PC-9 (cell line): ENCODE measurements around the gene RBM12. TPM values are rescaled to one million over a fixed set of nuclear protein-coding genes. Genes with fewer than 3 reads are reported as not detected.

Experiments used
- BruUV-seq: library from RNA; stranded (reverse); fragments of 400-500 nt; replicated peaks from 2 replicates; lab custom pipeline; 2021; lab: Mats Ljungman, UMichigan
- CTCF ChIA-PET: fragments of 300-600 bp; sonication (Branson Sonifier 250); formaldehyde crosslinking; loops from one replicate; lab custom pipeline; 2022; ENCODE audit warnings: antibody characterized with exemption; lab: Charles Lee
- POLR2A ChIA-PET: fragments of 300-600 bp; sonication (Branson Sonifier 250); formaldehyde crosslinking; loops from one replicate; lab custom pipeline; 2022; ENCODE audit warnings: antibody characterized with exemption; ENCODE audit not compliant: unreplicated experiment; lab: Charles Lee
- DNase-seq, 2 experiments: peaks; one replicate each; pipeline versions ENCODE4 v3.0.0 to v3.0.0-alpha.2; 2015 to 2022; ENCODE audit warnings: mixed read lengths in 1 of 2
- H2AFZ ChIP-seq: fragments of 200-600 bp; sonication (generic); 2 replicates; pipeline ENCODE4 v1.8.1; 2017; ENCODE audit warnings: antibody characterized with exemption
- H3F3A ChIP-seq: fragments of 200-600 bp; sonication (generic); 2 replicates; pipeline ENCODE4 v1.8.1; 2017; ENCODE audit warnings: antibody characterized with exemption, mild to moderate bottlenecking, low read depth; ENCODE audit not compliant: insufficient read depth
- H3K27ac ChIP-seq: fragments of 200-600 bp; sonication (generic); 2 replicates; pipeline ENCODE4 v1.6.1; 2016; ENCODE audit warnings: mixed run types
- H3K27me3 ChIP-seq: fragments of 200-600 bp; sonication (generic); 2 replicates; pipeline ENCODE4 v1.6.1; 2016; ENCODE audit warnings: low read depth, mixed run types; ENCODE audit not compliant: insufficient read depth
- H3K36me3 ChIP-seq: fragments of 200-600 bp; sonication (generic); 2 replicates; pipeline ENCODE4 v1.6.1; 2016; ENCODE audit warnings: low read depth, mixed run types
- H3K4me1 ChIP-seq: fragments of 200-600 bp; sonication (generic); replicated peaks from 2 replicates; pipeline ENCODE4 v1.6.1; 2016; ENCODE audit warnings: mixed run types; ENCODE audit not compliant: insufficient read depth
- H3K4me2 ChIP-seq: fragments of 200-600 bp; sonication (generic); 2 replicates; pipeline ENCODE4 v1.6.1; 2017; ENCODE audit warnings: mixed run types
- H3K4me3 ChIP-seq: fragments of 200-600 bp; sonication (generic); 2 replicates; pipeline ENCODE4 v1.6.1; 2016; ENCODE audit warnings: mixed run types
- H3K79me2 ChIP-seq: fragments of 200-600 bp; sonication (generic); 2 replicates; pipeline ENCODE4 v1.6.1; 2017; ENCODE audit warnings: low read depth, mixed run types
- H3K9me2 ChIP-seq: fragments of 200-600 bp; sonication (generic); 2 replicates; pipeline ENCODE4 v1.8.1; 2017; ENCODE audit warnings: mild to moderate bottlenecking; ENCODE audit not compliant: insufficient read depth
- H3K9me3 ChIP-seq: fragments of 200-600 bp; sonication (generic); 2 replicates; pipeline ENCODE4 v1.8.1; 2016; ENCODE audit warnings: low read depth; ENCODE audit not compliant: insufficient read depth
- H4K20me1 ChIP-seq: fragments of 200-600 bp; sonication (generic); 2 replicates; pipeline ENCODE4 v1.8.1; 2017; ENCODE audit not compliant: insufficient read depth
- EZH2 ChIP-seq: fragments of 200-600 bp; sonication (generic); IDR thresholded peaks from 2 replicates; pipeline ENCODE4 v1.8.0; 2017; ENCODE audit warnings: antibody characterized with exemption, low read depth
- intact Hi-C: fragments of 100-400 bp; cut with micrococcal nuclease; formaldehyde crosslinking; loops from one replicate; pipeline ENCODE4 v1.10.0; 2022; ENCODE audit not compliant: unreplicated experiment
- total RNA-seq: library from RNA; stranded (reverse); gene quantifications from 2 replicates; pipeline ENCODE4 v1.2.3, GENCODE V29; 2021
- TF ChIP-seq, protein P1 (sequence below): fragments of 200-600 bp; sonication (generic); conservative IDR thresholded peaks from 2 replicates; pipeline ENCODE4 v1.6.1; 2017; ENCODE audit warnings: mixed run types, antibody characterized with exemption, mild to moderate bottlenecking, moderate library complexity

The RBM12 gene
- total RNA-seq, 1 experiment from 2014 or later: 81.2 TPM

DNA sequence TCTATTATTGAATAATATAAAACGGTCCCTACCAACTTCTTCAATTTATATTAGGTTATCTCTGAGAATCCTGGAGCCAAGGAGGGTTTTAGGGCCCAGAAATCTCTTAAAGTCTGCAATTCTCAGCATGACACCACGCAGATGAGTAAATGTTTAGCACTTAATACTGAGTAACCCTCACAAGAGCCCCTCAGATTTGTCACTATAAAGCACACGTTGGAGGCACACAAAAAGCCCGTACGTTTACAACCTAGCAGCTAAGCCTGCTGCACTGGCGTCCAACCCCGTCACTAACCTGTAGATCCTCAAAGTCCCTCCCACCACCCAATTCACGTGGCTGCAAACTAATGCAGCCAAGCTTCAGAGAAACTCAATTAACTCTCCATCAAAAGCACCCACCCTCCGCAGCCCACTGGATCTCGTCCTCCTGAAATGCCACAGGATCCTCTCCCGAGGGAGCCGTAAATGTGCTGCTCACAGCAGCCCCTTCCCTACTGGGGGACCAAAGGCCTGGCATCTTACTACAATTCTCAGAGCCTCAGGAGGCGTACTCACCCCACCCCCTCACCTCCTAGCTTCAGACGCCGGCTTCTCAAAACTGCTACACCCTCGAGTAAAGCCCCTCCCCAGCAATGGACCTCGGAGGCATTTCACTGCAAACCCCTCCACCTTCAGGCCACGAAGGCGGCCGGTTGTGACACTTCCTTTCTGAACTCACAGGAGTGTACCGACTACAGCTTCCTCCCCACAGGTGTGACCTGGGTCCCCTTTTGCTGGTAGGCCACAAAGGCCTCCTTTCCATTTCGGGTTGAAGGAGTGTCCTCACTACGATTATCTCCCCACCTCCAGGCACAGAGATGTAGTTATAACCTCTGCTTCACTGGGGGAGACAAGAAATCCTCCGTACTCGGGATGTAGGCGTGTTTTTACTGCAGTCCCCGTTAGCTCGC is 909 bp downstream of the RBM12 start:
- peaks cover 16% of the 10 kb centered on the region for H3F3A ChIP-seq
- H3K27ac ChIP-seq: peak overlapping the region; percentile 86
- H3K4me2 ChIP-seq: peak overlapping the region; percentile 87
- H3K9me2 ChIP-seq: no peaks in the 10 kb centered on the region
- intact Hi-C loops: loop anchor here (2.0 to 5.0 kb wide), 3 partner anchors 47 to 96 kb away; partner anchors contain the start of gene RBM39
- CTCF ChIA-PET: interaction anchor here (0.7 kb wide), 1 partner anchor 133 kb away, joined by 3 read pairs; no protein-coding TSS in a partner anchor
- no peaks in the 10 kb centered on the region for H3K27me3 ChIP-seq
- DNase-seq: peak; percentile 40 to 44
- peaks cover 42% of the 10 kb centered on the region for H3K4me1 ChIP-seq
- peaks cover 53% of the 10 kb centered on the region for H4K20me1 ChIP-seq
- peak overlapping the region; percentile 99 for H3K4me3 ChIP-seq
- peak overlapping the region; percentile 97 for H2AFZ ChIP-seq
- peaks cover 59% of the 10 kb centered on the region for H3K79me2 ChIP-seq
- H3K36me3 ChIP-seq: no peaks in the 10 kb centered on the region
- no peaks in the 10 kb centered on the region for H3K9me3 ChIP-seq
- no TSS peak for BruUV-seq
- POLR2A ChIA-PET: interaction anchor here (0.5 to 0.7 kb wide), 4 partner anchors 68 to 291 kb away, joined by 3 to 5 read pairs (median 3); partner anchors contain the start of gene SCAND1
- TF ChIP-seq, protein P1, sequence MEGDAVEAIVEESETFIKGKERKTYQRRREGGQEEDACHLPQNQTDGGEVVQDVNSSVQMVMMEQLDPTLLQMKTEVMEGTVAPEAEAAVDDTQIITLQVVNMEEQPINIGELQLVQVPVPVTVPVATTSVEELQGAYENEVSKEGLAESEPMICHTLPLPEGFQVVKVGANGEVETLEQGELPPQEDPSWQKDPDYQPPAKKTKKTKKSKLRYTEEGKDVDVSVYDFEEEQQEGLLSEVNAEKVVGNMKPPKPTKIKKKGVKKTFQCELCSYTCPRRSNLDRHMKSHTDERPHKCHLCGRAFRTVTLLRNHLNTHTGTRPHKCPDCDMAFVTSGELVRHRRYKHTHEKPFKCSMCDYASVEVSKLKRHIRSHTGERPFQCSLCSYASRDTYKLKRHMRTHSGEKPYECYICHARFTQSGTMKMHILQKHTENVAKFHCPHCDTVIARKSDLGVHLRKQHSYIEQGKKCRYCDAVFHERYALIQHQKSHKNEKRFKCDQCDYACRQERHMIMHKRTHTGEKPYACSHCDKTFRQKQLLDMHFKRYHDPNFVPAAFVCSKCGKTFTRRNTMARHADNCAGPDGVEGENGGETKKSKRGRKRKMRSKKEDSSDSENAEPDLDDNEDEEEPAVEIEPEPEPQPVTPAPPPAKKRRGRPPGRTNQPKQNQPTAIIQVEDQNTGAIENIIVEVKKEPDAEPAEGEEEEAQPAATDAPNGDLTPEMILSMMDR: no peak
- TF ChIP-seq EZH2: no peak

DNA sequence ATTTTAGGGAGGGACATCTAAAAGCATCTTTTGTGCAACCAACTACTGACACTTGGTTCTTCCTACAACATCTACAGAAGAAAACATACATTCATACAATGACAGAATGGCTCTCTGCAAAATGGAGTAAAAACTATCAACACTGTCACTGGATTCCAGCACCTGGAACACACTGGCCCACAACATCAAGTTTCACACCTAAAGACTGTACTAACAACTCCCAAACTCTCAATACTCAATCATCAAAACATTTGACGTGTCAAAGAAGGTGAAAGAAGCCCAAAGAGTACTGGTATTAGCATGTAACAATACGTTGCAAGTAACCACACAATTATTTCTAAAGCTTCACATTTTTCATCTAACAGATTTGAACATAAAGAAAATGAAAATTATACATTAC is 2.1 kb downstream of the RBM12 start:
- TF ChIP-seq EZH2: no peak
- TF ChIP-seq, protein P1: no peak
- no TSS peak for BruUV-seq
- Histone ChIP-seq H3F3A (peaks cover 16% of the 10 kb centered on the region), H3K4me2 (peak overlapping the region; percentile 87), H3K36me3 (peaks cover 1% of the 10 kb centered on the region; the same call in 1 of the 2 replicates), H3K4me1 (peaks cover 47% of the 10 kb centered on the region), H3K9me2 (no peaks in the 10 kb centered on the region), H3K9me3 (no peaks in the 10 kb centered on the region), H3K79me2 (peaks cover 71% of the 10 kb centered on the region), H3K27me3 (no peaks in the 10 kb centered on the region), H3K27ac (no peak overlapping the region), H2AFZ (no peak overlapping the region), H3K4me3 (peak overlapping the region; percentile 99), H4K20me1 (peaks cover 64% of the 10 kb centered on the region)
- intact Hi-C loops: loop anchor here (2.0 to 5.0 kb wide), 3 partner anchors 46 to 95 kb away; partner anchors contain the start of gene RBM39
- POLR2A ChIA-PET: interaction anchor here (0.5 kb wide), 1 partner anchor 207 kb away, joined by 3 read pairs; no protein-coding TSS in a partner anchor
- CTCF ChIA-PET: no interaction called here
- no peak for DNase-seq

DNA sequence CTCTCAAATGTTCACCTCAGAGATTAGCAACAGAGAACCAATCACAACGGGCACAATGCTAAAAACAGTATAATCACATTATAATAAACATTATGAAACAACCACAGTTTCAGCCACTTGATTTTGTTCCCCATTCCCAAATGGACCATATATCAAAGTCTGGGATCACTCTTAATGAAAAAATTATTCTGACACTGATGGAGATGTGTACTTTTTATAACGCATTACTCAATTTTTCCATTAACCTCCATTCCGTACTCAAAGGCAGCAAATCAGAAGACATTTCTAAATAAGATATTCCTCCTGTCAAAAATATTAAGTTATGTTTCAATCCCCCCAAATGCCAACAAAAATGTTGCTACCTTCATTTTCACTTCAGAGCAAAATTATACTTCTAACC is 2.8 kb downstream of the RBM12 start:
- Histone ChIP-seq H4K20me1 (peaks cover 70% of the 10 kb centered on the region), H3K79me2 (peaks cover 78% of the 10 kb centered on the region), H3F3A (peaks cover 16% of the 10 kb centered on the region), H3K9me2 (no peaks in the 10 kb centered on the region), H3K9me3 (no peaks in the 10 kb centered on the region), H3K4me3 (peak overlapping the region; percentile 99; the same call in 1 of the 2 replicates), H3K27me3 (no peaks in the 10 kb centered on the region), H3K27ac (no peak overlapping the region), H3K4me1 (peaks cover 47% of the 10 kb centered on the region), H2AFZ (no peak overlapping the region), H3K4me2 (peak overlapping the region; percentile 87), H3K36me3 (peaks cover 8% of the 10 kb centered on the region)
- intact Hi-C loops: loop anchor here (2.0 to 5.0 kb wide), 3 partner anchors 45 to 95 kb away; partner anchors contain the start of gene RBM39
- TF ChIP-seq, protein P1: no peak
- TF ChIP-seq EZH2: no peak
- ChIA-PET POLR2A (interaction anchor here (0.6 kb wide), 1 partner anchor 46 kb away, joined by 23 read pairs; the partner anchor contains the start of gene SPAG4), CTCF (interaction anchor here (0.5 kb wide), 1 partner anchor 37 kb away, joined by 3 read pairs; the partner anchor contains the start of genes NFS1 and ROMO1)
- DNase-seq: no peak
- BruUV-seq: no TSS peak
